Epidermal melanocyte (primary cell): ENCODE measurements around the gene INSIG2.

Experiments
- DNase-seq: peaks from one replicate; pipeline ENCODE4 v3.0.0; 2011; ENCODE audit warnings: low spot score; ENCODE audit not compliant: insufficient read length

The INSIG2 gene

DNA sequence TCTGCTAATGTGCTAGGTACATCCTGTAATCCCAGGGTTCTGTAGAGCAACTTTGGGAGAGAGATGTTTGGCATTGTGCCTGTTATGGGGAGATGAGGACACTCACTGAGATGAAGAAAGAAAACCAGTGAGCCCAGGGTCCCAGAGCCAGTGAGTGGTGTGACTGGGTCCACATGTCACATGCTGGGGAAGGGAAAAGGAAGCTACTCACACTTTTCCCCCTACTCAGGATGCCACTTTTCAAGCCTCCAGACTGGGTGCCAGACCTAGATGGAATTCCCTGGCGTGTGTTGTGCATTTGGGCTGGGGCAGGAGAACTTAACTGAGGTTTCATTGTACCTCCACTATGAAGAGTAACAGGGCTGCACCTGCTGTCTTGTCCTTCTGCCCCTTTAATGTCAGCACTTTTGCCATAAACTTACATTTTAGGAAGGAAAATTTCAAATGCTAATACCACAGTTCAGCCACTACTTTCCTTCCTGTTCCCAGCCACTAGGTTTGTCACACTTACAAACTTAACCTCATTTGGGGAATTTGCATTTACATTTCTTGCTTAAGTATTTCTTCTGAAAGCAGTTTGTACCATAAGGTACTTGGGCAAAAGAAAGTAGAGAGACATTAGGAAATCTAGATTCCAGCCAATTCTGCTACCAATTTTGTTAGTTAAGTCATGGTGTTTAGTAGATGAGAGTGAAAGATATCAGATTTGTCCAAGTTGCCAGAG is 10.2 kb downstream of the INSIG2 start:
- DNase-seq = no peak

DNA sequence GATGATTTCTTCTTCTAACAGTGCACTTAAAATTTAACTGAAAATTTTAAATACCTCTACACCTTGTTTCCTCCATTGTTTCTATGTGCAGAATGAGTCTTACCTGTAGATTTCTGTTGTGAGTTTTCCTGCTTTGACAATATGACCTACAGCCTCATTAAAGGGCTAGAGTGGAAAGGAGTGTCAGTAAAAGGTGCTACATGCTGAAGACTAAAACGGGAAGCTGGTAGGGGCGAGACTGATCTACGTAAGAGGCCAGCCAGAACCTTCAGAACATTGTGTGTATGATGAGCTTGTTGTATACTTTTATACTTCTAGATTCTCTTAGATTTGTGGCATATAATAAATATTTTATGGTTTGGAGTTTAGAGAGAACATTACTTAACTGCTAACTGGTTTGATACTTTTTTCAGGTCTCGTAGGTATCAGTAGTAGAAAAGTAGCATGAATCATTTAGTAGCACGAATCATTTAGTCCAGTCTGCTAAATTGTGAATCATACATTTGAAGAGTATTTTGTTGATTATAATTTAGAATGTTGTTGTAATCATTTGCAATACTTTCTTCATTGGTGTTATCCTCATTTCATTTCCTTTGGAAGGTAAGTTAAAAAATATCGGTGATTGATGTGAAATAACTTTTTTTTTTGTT is 14.3 kb downstream of the INSIG2 start:
- DNase-seq = no peak

DNA sequence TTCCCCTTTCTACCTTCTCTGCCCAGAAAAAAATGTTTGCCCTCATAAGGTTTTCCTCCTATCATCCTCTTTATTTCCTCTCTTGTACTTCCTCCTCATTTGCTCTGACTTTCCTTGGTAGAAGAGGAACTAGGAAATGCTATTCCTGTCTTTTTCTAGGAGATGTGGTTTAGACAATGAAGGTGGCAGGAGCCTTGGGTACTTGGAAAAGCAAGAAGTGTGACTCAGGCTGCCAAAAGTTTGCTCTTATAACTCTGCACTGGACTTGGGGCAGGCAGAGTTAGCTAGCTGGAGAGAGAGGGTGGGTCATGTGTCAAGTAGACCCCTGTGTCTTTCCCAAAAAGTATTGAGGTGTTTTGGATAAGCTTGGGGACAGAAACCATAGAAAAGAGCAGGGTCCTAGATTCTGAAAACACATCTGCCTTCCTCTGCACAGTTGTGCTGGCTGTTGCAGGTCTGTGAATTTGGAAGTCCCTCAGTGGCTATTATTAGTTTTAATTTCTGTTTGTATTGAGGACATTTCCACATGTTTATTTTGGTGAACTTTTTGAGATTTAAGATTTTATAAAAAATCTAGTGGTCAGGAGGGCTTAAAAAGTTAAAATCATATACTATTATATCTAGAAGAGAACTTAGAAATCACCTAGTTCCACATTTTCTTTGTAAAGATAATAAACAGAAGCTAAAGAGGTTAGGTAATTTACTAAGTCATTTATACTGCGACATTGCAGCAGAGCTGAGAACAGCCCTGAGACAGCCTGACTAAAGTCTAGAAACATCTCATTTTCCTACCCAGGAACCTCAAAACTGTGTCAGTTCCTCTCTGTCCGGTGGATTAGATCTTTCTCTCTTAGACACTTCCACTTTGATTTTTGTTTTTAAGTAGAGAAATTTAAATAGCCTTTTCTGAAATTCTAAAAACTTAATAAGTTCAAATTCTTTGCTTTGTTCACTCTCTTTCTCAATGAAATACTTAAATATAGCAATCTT is 16.0 kb downstream of the INSIG2 start:
- DNase-seq = no peak

DNA sequence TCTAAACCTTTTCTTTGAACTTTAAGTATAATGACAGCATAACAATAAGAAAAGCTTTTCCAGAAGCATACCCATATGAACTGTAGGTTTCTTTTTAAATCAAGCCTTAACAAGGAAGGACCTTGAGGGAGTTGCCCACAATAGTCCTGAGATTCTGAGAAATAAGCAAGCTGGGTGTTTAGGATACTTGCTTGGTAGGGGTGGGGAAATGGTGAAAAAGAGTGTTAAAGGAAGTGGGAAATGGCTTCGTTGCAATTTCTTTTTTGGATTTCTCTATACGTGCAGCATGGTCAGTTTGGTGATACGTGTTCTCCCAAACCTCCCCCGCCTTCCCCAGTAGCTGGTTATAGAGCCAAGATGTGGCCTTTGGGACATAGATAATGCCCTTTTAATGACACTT is 17.2 kb downstream of the INSIG2 start:
- DNase-seq = no peak

DNA sequence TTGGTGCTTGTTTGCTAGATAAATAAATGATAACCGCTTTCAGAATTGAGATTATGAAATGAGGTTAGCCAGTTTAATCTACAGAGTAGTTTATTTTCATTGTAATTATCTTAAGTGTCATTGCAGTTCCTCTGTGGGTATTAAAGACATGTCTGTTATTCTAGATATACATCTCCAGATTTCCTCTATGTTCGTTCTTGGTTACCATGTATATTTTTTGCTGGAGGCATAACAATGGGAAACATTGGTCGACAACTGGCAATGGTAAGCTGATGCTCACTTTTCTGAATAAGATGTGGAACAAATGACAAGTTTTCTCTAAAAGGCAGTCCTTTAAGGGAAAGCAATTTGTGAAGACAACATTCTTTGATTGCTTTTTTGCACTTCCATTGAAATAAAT is 18.7 kb downstream of the INSIG2 start:
- DNase-seq = no peak

DNA sequence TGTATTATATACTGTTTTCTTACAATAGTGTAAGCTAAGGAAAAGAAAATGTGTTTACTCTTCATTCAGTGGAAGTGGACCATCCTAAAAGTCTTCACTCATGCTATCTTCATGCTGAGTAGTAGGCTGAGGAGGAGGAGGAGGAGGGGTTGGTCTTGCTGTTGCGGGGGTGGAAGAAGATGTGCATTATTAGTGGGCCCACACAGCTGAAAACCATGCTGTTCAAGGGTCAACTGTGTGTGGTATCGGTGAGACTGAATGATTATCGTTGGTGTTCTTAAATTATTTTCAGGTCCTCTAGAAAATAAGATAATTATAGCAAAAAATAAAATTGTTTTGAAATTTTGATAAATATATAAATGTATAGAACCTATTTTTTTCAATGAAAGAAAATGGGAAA is 22.0 kb downstream of the INSIG2 start:
- no peak for DNase-seq

DNA sequence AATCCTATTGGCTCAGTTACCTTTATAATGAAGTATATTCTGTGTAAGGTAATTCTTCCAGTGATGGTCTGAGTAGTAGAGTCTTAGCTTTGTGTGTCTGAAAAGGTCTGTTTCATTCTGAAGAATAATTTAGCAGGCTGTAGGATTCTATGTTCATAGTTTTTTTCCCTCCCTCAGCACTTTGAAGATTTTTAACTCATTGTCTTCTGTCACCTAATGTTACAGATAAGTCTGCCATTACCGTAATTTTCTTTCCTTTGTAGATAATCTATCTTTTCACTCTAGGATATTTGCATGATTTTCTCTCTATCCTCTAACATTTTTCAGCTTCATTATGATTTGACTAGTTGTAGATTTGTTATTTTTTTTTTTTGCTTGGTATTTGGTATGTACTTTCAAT is 22.7 kb downstream of the INSIG2 start:
- DNase-seq = no peak

DNA sequence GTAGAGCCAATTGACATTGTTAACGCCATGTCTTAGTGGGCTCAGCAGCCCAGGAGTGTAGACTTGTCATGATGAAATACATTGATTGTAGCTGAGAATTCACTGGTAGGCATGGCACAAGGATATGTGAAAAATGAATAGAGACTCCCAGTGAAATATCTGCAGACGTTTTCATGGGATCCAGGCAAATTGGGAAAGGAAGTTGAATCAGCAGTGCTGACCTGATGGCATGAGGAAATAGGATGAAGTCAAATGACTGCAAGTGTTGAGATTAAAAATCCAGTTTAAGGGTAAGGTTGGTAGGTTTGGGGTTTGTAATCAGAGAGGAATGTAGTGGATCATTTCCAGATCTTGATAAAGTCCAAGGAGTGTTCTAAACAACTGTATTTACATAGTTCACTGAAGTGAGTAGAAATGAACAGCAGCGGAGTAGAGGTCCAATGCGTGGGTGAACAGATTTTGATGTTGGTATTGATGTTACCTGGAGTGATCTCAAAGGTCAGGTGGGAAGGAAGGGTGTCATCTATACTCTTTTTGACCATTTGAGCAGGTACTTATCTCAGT is 24.6 kb downstream of the INSIG2 start:
- DNase-seq = no peak

DNA sequence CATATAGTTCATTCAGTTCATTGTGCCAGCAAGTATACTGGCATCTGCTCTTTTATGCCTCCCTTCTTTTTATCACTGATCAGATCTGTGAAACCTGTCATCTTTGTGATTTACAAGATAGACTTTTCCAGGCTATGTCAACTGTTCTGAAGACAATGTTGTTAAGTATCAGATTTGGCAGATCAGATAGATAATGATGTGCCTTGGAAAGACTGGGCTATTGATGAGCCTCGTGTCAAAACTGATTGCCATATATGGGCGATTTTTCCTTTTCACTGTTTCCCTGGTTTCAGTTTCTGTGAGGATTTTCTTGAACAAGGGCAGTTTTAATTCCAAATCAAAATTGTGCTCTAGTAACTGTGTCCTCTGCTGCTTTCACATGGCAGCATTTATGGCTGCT is 26.6 kb downstream of the INSIG2 start:
- no peak for DNase-seq

DNA sequence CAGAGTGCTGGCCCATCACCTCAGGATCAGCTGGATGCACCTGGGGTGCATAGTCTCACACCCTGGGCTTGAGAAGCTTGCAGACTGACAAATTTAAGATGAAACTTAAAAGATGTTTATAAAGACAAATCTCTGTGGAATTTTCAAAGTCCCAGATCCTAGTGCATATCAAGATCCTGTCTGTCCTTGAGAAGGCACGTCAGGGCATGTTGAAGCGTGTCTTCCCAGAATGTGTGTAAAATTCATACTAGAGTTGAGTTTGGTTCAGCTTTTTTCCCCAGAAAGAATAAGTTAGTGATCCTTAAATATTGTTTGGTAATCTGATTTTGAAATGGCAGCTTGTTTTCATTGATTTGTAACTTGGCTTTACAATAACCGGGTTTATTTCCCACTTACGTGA is 27.5 kb downstream of the INSIG2 start:
- DNase-seq = no peak

DNA sequence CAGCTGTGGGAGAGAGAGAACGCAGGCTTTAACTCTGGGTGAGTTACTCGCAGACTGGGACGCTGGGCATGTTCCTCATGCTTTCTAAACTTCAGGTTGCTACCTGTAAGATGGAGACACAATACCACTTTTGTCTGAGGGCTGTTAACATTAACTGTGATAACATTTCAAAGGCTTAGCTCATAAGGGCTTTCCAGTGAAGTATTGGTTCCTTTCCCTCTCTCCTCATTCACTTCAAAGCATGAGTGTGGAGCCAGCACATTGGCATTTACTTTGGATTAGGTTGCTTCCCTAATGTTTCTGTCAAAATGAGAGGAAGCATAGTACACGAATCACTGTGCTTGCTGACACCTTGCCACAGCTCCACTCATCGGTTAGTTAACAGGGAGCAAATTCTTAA is 30.2 kb downstream of the INSIG2 start:
- no peak for DNase-seq

DNA sequence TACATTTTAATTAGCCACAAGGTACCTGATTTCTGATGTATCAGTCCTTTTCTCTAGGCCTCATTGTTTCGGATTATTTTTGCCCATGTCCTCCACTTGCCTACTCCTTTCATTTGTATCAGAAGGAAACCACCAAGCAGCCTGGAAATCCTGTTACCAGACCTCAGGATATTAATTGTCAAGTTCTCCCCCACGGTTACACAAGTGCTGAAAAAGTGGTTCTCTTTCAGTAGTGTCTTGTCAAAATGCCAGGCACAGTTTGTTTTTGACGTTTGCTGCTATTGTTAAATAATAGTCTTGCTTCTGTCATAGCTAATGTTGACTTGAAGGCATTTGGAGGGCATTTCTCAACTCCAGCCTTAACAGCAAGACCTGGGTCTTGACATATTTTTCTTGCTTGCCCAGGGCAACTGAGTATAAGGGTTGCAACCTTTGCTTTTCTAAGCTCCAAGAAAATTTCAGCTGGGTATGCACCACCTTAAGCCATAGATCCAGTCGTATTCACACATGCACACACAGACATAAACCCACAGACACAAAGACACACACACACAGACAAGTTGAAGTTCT is 31.0 kb downstream of the INSIG2 start:
- no peak for DNase-seq

DNA sequence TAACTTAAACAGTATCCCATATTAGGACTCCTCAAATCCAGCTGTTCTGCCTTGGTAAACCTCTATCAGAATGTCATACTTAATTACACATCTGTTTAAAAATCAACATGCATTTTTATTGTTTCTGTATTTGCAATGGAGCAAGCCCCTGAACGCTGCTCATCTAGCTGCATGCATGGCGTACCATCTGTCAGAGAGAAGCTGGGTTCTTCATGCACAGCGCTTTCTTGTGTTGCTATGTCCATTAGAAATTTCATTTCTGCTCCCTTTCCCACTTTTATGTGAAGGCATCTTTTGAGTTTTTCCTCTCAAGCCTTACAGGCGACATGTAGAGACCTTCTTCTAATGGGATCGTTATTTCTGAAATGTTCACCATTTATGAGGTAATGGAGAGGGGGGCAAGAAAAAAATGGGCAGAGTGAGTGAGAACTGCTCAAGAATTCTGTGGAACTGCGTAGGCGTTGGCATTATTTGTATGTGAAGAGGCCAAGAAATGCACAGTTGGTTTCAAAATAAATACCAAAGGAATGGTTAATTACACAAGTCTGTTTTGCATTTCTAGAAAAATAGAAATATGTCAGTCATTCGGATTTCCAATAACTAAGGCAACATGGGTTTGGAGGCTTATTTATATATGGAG is 31.6 kb downstream of the INSIG2 start:
- no peak for DNase-seq

DNA sequence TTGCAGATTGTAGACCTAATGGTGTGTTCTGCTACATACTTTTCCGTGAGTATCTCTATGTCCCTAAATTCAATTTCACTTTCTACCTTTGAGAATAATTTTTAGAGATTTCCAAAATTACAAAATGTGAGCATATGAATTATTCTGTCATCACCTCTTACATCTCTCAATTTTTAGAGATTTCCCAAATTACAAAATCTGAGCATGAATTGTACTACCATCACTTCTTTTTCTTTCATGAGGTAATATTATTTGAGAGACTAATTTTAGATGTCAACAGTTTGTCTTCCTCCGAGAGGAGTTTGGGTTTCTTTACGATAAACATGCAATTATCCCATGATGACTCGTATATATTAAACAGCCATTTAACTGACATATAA is 32.1 kb downstream of the INSIG2 start:
- DNase-seq = no peak

DNA sequence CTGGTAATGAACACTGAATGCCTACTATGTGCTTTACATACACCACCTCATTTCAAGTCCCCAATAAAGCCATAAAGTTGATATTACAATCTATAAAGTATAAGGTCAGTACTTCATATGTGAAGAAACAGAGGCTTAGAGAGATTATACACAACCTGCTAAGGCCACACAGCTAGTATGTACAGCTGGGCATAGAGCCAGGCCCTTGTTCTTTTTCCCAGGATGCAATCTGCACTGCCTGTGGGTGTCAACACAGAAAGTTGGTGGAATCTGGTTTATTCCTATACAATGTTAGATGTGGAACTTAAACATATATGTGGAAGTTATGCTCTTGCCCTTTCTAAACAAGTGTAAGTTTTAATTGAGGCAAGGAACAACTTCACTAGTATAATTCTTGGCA is 32.8 kb downstream of the INSIG2 start:
- no peak for DNase-seq

DNA sequence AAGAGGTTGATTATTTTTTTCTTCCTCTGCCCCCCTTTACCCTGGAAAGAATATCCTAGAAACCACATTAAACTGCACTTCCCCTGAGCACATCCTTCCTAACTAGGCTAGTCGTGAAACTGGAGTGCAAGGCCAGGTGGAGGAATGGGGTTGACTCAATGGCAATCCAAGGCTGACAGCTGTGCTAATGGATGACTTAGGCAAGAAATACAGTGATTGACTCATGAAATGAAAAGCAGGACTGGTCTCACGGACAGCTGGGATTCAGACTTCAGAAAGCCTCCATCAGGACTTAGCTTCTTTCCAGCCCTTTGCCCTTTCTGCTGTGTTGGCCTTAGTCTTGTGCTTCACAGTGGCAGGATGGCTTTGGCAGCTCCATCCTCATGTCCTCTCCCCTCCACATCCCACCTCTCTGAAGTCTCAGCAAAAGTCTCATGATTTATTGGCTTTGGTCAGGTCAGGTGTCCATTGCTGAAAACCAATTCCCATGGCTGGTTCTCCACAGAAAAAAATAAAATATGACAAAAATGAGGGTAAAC is 33.8 kb downstream of the INSIG2 start:
- no peak for DNase-seq

DNA sequence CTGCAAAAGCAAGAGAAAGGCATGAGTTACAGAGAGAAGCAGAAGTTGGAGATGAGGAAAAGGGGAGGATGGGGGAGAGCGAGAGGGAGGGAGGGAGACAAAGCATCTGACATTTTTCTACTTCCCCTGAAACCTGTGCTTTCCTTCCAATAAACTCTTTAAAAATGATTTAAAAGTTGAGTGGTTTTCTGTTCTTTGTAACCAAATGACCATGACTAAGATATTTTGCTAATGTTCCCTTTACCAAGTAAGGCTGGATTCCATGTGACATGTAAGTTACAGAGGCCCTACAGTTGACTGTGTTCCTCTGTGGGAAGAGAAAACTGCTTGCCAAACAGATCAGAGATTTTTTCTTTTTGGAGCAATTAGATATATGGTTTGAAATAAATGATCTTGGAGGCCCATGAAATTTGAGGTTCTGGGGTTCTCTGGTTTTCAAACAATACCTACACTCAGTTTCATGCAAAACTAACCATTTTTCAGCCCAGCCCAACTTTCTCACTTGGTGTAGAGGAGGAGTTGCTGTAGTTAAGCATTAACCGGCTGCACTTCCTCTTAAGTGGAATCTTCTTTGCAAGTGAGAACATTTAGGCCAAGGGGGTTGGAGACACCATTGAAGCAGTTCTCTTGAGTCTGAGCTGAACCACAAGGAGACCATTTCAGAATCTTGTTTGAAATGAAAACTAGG is 34.5 kb downstream of the INSIG2 start:
- DNase-seq = no peak

DNA sequence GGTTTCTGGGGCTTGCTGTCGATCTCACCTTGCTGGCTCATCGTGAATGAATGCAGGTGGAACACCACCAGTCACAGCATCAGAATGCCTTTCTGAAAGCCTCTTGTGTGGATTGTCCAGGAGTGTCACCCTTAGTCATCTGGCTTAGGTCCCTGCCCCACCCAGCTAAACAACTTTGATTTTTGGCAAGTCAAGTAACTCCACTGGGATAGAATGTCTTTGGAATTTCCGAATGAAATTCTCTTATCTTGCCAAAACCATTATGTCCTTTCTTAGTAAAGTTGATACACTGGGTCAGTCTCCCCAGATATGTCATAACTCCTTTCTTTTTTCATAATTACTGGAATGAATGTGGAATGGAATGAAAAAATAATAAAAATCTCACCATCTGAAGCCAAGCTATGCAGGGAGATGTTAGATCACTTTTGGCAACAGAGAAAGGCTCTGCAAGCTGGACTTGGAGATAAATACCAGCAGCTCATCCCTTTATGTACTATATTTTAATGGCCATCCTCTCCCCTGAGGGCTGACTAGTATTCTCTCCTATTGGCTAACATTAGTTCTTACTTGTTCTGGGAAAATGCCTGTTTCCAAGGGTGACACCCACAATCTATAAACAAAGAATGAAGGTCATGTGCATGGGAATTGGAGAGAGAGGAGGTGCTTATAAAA is 35.4 kb downstream of the INSIG2 start:
- DNase-seq = peak; percentile 28

DNA sequence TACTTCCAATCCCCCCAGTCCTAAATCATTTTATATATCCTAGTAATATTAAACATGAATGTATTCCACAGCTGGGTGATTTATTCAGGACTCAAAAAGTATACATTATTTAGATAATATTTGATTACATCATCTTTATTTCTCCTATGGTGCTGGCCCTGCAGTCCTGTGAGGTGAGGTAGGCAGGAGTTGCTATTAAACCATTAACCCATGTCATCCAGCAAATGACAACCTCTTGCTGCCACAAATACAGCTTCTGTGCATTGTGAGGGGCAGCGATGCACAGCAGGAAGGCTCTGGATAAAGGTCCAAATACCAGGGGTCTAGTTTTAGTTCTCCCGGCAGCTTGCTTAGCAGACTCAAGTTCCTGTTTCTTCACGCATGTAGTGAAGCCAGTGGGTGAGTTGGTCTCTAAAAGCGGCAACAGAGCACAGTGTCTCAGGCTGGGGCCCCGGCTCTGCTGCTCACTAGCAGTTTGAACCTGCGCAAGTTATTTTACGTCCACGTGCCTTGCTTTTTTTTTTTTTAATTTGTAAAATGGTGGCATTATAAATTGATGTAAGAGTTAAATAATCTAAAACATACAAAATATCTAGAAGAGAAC is 36.1 kb downstream of the INSIG2 start:
- DNase-seq = no peak
